RCC 7860 (cell line): Measurements from ENCODE around the gene PARPBP.
"Not testable (repeated sequence)": the region's sequence is repeated elsewhere in the genome, so short reads cannot be mapped to it uniquely, and the experiment has no call there.

ENCODE experiments used
- DNase-seq: peaks from one replicate; pipeline ENCODE4 v3.0.0-alpha.2; 2015; ENCODE audit warnings: low spot score
- FAIRE-seq: peaks from 2 replicates; lab custom pipeline; 2012; peaks lifted over from hg19 to GRCh38; lab: Jason Lieb, UNC

The PARPBP gene

DNA sequence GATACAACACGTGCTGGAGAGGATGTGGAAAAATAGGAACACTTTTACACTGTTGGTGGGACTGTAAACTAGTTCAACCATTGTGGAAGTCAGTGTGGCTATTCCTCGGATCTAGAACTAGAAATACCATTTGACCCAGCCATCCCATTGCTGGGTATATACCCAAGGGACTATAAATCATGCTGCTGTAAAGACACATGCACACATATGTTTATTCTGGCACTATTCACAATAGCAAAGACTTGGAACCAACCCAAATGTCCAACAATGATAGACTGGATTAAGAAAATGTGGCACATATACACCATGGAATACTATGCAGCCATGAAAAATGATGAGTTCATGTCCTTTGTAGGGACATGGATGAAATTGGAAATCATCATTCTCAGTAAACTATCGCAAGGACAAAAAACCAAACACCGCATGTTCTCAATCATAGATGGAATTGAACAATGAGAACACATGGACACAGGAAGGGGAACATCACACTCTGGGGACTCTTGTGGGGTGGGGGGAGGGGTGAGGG lies 27.1 kb downstream of the PARPBP start:
- not testable (repeated sequence) for FAIRE-seq

DNA sequence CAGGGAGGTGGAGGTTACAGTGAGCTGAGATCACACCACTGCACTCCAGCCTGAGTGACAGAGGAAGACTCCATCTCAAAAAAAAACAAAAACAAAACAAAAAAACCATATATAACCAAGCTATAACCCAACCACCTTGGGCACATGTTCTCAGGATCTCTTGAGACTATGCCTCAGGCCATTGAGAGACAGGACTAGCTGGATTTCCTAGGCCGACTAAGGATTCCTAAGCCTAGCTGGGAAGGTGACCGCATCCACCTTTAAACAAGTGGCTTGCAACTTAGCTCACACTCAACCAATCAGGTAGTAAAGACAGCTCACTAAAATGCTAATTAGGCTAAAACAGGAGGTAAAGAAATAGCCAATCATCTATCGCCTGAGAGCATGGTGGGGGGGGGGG lies 35.2 kb downstream of the PARPBP start:
- not testable (repeated sequence) for FAIRE-seq, DNase-seq

More for the DNA sequence above, 27.1 kb downstream of the PARPBP start:
- DNase-seq: not testable (repeated sequence)

DNA sequence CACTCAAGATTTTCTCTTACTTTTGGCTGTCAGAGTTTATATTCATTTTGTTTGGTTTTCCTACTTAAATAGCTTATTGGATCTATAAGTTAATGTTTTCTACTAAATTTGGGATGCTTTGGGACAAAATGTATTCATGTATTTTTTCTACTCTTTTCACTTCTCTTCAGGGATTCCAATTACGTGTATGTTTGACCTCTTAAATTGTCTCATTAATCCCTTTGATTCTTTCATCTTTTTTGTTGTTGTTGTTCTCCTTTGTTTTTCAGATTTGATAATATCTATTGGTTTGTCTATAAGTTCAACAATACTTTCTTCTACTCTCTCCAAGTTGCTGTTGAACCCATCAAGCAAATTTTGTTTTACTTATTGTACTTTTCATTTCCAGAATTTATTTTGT lies 43.4 kb downstream of the PARPBP start:
- no peak for FAIRE-seq

DNA sequence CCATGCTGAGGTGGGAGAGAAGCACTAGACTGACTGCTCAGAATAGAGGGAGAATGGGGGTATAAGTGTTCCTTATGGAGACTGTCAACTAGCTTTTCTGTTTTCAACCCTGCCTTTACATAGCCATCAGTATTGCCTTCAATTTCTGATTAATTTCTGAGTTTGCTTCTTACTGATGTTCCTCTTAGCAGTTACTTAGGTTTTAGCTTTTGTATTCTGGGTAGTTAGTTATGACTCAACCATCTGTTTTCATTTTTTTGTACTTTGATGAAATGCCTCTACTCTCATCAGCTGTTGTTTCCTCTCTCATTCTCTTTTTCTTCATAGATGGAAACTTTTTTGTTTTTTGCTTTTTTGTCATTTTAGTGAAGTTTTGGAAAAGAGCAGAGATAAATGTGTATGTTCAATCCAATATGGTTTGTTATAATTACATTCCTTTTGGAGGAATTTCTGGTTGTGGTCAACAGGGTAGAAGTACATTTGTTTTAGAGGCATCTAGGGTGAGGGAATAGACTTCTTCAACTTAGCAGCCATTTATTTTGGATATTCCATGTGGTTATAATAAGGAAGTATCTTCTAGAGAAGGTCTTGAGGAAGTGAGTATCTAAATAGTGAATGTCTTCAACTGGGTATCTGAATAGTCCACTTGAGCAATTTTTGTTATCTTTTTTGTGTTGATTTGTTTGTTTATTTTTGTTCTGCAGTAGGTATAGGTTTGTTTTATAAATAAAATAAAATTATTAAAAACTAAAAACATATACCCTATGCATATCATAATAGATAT lies 48.0 kb downstream of the PARPBP start:
- DNase-seq: no peak
- no peak for FAIRE-seq

More for the DNA sequence above, 43.4 kb downstream of the PARPBP start:
- no peak for DNase-seq

DNA sequence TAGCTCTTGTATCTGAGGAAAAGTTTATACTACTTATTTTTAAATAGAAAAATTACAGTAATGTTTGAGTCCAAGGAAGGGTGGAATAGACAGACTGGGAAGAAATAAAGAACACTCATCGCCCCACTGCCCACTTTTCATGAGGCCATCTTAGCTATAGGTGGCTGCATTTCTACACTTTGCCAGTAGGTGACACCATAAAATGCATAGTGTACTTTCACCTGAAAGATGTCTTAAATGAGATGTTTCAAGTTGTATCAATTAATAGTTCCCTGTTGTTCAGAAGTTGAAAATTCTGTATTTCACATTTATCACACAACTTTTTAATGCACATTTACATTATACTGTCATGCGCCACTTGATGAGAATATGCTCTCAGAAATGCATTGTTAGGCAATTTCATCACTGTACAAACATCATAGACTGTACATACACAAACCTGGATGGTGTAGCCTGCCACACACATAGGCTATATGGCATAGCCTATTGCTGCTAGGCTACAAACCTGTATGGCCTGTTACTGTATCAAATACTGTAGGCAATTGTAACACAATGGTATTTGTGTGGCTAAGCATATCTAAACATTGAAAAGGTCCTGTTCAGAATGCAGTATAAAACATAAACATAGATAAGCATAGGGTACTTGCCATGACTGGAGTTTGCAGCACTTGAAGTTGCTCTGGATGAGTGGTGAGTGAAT lies 50.1 kb downstream of the PARPBP start:
- no peak for DNase-seq

DNA sequence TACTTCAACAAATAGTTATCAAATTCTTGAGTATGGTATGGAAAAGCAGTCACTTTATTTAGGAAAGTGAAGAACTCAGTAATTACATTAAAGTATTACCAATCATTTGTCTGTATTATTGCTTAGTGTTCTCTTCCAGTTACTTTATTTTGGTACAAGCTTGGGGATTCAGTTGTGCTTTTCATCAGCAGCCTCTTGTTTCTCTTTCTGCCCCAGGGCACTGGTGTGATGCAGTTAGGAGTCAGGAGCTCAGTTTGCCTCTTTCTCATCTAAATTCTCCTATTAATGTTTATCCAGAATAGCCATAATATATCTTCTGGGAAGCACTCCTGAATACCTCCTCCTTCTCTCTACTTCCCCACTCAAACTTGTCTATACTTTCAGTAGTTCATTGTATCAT lies 52.0 kb downstream of the PARPBP start:
- DNase-seq (no peak), FAIRE-seq (no peak)

More for the DNA sequence above, 50.1 kb downstream of the PARPBP start:
- FAIRE-seq: no peak

DNA sequence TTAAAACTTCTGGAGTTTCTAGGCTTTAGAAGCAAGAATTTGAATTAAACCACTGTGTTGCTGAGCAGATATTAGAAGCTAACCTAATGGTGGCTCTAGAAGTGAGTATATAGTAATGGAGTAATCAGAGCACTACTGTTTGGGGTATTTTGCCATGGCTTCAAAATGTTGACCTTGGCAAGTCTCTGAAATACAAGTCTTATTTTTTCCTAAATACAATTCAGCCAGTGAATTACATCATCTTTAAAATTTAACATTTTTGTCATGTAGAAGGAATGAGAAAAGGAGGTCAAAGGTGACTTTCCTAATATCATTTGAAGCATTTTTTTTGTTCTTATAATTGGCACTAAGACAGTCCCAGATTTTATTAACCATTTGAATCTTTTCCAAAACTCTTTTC lies 52.5 kb downstream of the PARPBP start:
- DNase-seq (no peak), FAIRE-seq (no peak)

DNA sequence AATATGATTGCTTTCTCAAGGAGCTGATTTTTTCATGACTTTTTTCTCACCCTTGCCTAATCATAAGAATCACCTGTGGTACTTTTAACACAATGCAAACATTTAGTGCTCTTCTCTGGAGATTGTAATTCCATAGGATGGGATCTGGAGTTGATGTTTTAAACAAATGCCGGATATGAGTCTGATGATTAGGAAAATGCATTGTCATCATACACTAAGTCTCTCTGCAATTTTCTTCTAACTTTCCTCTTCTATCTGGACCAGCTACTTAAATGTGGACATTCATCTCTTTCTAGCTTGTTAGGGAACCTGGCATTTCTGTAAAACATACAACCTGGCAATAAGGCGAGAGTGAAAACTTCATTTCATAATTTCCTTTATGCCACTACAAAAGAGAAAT lies 54.1 kb downstream of the PARPBP start:
- FAIRE-seq (no peak), DNase-seq (no peak)

DNA sequence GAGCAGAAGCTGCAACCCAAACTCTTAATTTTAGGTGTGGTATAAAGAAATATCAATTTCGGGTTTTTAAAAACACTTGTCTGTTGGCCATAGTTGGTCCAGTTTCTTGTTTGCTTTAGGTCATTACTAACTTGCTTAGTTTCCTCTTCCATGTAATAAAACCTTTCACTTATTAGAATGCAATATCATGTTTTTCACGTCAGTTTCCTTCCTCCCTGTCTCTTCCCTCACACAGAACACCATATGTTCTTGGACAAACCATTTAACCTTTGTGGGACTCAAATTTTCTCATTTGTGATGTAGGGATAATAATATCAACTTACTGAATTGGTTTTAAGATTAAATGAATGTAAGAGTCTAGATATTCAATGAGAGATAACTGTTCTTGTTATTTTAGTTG lies 54.8 kb downstream of the PARPBP start:
- FAIRE-seq: no peak
- DNase-seq: no peak

DNA sequence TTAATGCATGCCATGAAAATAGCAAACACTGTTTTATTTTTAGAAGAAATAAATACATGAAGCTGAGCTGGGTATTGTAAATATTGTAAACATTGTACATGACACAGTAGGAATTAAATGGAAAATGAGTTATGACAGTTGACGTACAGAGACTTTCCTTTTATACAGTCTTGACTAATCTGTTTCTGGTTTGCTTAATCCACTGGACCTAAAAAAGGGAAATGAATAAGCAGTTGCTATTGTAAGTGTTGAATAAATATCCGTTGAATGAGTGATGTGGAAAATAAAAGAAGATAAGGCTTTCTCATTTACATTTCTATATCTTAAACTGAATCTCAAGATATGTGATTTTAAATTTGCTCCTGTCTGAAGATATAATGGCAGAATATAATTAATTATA lies 62.7 kb downstream of the PARPBP start:
- FAIRE-seq (no peak), DNase-seq (no peak)

DNA sequence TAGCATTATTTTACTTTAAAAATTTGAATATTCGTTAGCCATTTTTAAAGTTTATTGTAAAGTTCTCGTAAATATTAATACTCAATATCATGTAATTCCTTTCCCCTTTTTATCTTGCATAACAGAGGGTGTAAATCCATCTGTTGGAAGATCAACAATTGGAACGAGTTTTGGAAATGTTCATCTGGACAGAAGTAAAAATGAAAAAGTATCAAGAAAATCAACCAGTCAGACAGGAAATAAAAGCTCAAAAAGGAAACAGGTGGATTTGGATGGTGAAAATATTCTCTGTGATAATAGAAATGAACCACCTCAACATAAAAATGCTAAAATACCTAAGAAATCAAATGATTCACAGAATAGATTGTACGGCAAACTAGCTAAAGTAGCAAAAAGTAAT lies 75.8 kb downstream of the PARPBP start:
- no peak for DNase-seq
- FAIRE-seq: no peak

DNA sequence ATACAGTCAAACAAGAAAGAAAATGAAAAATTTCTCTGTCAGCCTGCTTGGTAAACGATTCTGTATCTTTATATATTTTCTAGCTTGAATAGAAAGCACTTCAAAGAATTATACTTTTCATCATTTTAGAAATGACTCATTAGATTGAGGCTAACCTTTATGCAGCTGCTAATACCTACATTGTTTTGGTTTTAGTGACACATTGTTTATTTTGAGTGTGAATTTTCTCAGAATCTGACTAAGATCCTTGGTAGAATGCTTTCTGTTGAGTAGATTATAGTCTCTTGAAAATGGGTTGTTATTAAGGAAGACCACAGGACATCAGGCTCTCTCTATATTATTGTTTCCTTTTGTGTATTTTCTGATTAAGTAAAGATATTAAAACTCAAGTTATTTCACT lies 77.8 kb downstream of the PARPBP start, which contains the start of gene PMCH:
TSS of gene PMCH (minus strand) at position 45 of the 400 bp plus-strand sequence. CDS start 63 bp downstream, outside the sequence.
- DNase-seq (no peak), FAIRE-seq (no peak)

DNA sequence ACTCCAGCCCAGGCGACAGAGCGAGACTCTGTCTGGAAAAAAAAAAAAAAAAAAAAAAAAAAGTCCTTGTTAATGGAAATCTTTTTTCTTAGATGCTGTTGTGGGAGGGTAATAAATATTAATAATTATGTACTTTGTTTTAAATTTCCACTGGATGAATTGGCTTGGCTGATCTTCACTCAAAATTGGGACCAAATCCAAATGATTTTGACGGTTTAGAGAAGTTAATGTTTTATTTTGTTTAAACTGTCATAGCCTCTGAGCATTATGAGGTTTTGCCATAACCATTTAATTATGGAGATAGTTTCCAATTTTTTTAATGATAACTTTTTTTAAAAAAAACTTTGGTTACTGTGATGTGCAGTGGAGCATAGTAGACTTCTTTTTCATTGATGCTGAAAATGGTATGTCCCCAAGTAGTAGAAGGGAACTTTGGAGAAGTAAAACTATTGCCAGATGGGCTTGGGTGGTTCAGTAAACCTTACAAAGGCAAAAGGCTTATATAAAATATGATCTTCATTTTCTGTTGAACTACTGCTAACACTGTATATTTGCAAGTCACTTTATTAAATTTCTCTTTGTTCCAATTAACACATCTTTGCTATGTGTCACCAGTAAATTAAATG lies 81.6 kb downstream of the PARPBP start:
- FAIRE-seq: no peak

DNA sequence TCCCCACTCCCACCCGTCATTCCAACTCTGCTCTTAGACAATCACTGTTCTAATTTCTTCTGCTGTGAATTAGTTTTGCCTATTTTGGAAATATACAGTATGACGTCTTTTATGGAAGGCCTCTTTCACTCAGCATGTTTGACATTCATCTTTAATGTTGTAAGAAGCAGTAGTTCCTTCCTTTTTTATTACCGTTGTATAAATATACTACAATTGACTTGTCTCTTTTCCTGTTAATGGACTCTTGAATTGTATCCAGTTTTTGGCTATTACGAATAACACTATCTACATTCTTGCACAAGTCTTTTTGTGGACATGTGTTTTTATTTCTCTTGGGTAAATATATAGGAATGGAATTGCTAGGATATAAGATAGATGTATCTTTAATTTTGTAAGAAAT lies 82.6 kb downstream of the PARPBP start:
- DNase-seq (no peak), FAIRE-seq (no peak)

More for the DNA sequence above, 81.6 kb downstream of the PARPBP start:
- DNase-seq: no peak

DNA sequence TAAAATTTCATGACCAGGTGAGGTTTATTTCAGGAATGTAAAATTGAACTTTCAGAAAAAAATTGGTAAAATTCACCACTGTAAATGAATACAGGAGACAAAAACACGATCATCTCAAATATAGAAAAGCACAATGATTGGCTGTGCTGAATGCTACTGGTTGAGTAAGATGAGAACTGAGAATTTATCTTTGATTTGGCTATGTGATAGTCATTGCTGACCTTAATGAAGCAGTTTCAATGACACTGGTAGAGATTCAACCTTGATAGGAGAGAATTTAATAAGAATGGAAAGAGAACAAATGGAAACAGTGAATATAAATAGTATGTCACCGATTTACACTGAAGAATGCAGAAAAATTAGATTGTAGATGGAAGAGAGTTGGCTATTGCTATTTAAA lies 84.0 kb downstream of the PARPBP start:
- DNase-seq (no peak), FAIRE-seq (no peak)

DNA sequence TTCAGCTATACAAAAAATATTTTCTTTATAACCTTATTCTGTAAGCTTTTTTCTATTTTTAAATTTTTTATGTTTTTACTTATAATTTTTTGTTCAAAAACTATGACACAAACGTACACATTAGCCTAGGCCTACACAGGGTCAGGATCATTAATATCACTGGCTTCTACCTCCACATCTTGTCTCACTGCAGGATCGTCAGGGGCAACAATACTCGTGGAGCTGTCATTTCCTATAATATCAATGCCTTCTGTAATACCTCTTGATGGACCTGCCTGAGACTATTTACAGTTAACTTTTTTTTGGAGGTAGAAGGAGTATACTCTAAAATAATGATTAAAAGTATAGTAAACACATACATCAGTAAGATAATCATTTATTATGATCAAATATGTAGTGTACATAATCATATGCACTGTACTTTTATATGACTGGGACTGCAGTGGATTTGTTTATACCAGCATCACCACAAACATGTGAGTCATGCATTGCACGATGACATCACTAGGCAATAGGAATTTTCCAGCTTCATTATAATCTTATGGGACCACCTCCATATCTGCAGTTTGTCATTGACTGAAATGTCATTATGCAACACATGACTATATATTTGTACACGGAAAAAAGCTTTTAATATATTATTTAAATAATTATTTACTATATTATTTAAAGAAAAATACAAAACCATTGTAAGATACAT lies 96.2 kb downstream of the PARPBP start:
- DNase-seq (no peak), FAIRE-seq (no peak)

DNA sequence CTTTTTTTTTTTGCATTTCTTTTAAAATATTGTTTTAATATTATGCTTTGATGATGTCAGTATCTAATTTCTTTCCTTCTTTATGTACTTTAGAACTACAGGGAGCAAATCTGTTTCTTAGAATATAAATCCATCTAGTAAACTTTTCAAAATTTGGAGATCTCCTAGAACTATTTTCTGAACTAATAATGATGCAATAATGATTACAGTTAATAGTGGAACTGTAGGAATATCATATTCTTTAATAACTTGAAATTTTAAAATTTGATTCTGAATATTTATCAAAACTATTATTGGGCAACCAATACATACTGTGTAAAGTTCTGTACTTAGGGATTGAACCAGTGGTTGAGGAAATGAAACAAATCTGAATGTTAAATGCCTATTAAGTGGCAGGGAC lies 100.8 kb downstream of the PARPBP start:
- DNase-seq: no peak
- no peak for FAIRE-seq

DNA sequence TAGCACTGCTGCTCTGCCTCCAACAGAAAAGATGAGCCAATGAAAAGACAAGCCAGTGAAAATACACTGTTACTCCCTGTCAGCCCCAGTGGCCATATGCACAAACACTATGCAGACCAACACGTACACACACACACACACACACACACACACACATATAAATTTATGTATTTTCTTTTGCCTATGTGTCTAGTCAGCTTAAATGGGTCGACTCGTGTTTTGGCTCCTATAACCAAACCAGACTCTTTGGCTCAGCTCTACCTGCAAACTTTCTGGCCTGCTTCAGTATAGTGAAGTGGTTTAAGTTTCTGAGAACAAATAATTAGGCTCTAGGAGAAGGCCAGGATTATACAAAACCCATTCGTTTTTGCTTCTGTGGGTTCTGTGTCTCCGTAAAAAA lies 108.0 kb downstream of the PARPBP start:
- DNase-seq (no peak), FAIRE-seq (no peak)

DNA sequence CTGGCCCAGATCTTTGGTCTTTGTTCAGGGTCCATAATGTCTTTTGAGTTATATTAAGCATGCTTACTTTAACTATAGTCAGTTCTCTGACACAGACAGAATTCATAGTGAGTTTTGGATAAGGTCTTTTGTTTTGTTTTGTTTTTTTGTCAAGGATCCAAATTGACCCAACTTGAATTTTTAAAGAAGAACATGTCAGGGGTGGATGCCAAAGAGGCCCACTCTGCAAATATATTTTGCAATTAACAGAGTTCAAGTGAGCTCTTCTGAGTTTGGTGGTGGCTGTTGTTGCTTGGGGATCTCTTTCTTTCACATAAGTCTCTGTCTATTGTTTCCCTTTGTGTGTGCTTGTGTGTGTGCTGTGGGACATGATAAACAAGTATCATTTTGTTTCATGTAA lies 112.1 kb downstream of the PARPBP start:
- DNase-seq: no peak
- no peak for FAIRE-seq

DNA sequence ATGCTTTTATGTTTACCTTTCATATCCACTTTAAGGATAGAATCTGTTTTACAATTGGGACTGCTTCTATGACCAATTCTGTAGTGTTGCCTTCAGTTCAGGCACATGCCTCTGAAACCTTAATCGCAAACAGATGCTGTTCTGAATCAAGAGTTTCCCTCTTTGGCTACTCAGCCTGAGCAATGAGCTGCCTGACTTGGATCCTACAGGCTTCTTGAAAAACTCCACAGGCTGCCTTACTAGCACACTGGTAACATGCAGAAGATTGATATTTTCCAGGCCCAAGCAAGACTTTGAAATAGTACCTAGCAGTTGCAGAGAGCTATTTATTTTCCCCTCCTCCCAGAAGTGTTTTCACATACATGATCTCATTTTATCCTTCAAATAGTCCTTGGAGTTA lies 112.5 kb downstream of the PARPBP start:
- FAIRE-seq (no peak), DNase-seq (no peak)

DNA sequence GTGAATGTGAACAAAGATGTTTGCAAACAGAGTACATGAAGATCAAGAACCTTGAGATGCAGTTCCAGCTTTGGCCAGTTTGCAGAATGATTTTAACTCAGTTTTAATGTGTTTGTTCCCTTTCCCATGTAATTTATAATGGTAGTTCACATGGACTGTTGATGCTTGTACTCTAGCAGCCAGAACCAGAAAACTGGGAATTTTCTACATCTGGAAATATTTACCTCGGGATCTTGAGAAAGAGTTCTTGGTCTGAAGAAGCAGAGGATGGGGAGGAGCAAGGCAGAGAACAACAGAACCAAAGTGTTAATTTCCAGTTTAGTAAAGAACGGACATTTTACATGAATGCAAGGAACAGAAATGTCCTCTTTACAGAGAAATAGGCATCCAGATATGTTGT lies 114.6 kb downstream of the PARPBP start:
- DNase-seq (no peak), FAIRE-seq (no peak)
